Hematopoietic multipotent progenitor cell (in vitro differentiated cells): ENCODE measurements around the gene CYP2W1. TPM values are rescaled to one million over a fixed set of nuclear protein-coding genes. Genes with fewer than 3 reads are reported as not detected.
A peak's percentile ranks its signal among the peaks of the same experiment; 100 is the strongest.

Experiments
- DNase-seq, 3 donors: peaks; one replicate each; pipeline ENCODE4 v3.0.0-alpha.2; 2011 to 2015; ENCODE audit warnings: low read depth in 2 of 3, low spot score in 2 of 3
- total RNA-seq: library from RNA; depleted of rRNA; stranded (reverse); fragments of >200 nt; gene quantifications from one replicate; pipeline ENCODE4 v1.2.3, GENCODE V29; 2012

The CYP2W1 gene
- total RNA-seq, 1 donor, result not detected

GRCh38 chr7:979886-980571 lies 3.0 kb upstream of the CYP2W1 start:
- no peak for DNase-seq

GRCh38 chr7:981793-982510 lies 1.0 kb upstream of the CYP2W1 start:
- no peak for DNase-seq

GRCh38 chr7:982511-983003 lies 424 bp upstream of the CYP2W1 start:
- DNase-seq, result no peak

GRCh38 chr7:983616-984071 lies 663 bp downstream of the CYP2W1 start:
- DNase-seq, result no peak

- DNase-seq, result no peak
These were observed 1.6 kb downstream of the CYP2W1 start for GRCh38 chr7:984361-985126.

- DNase-seq, result no peak
These were observed 2.1 kb downstream of the CYP2W1 start for GRCh38 chr7:985127-985416.

- peak in 2 of 3 donors; percentile 28 to 32 for DNase-seq
These were observed 3.1 kb downstream of the CYP2W1 start for GRCh38 chr7:985915-986741.

GRCh38 chr7:986766-987751 lies 4.1 kb downstream of the CYP2W1 start:
- no peak for DNase-seq

GRCh38 chr7:987909-988308 lies 4.9 kb downstream of the CYP2W1 start:
- no peak for DNase-seq

GRCh38 chr7:988426-988911 lies 5.5 kb downstream of the CYP2W1 start:
- DNase-seq, result no peak

- no peak for DNase-seq
These were observed 6.1 kb downstream of the CYP2W1 start for GRCh38 chr7:988963-989529.

- DNase-seq, result no peak
These were observed 7.5 kb downstream of the CYP2W1 start for GRCh38 chr7:990352-990932.

- DNase-seq, result no peak
These were observed 8.2 kb downstream of the CYP2W1 start for GRCh38 chr7:990933-991728.

GRCh38 chr7:991729-992656 lies 9.0 kb downstream of the CYP2W1 start:
- DNase-seq, result no peak

- DNase-seq, result peak; percentile 82 to 96 (median 95)
These were observed 10.0 kb downstream of the CYP2W1 start for GRCh38 chr7:992709-993607.
